Psoas muscle (tissue), 8 donors: Measurements from ENCODE around the gene MEX3A. TPM values are rescaled to one million over a fixed set of nuclear protein-coding genes. Genes with fewer than 3 reads are reported as not detected.

Experiments
- ATAC-seq, 4 donors: fragments of 200-7000 bp; cut with Tn5 transposase; one replicate each; pipeline ENCODE4 v1.9.1; 2020; ENCODE audit warnings: moderate library complexity in 3 of 4, mild to moderate bottlenecking in 2 of 4
- DNase-seq, 2 donors: peaks; one replicate each; pipeline ENCODE4 v3.0.0-alpha.2; 2020
- H3K27ac ChIP-seq: fragments of 200-600 bp; one replicate; pipeline ENCODE4 v1.8.0; 2022
- H3K27me3 ChIP-seq, 3 donors: fragments of 200-600 bp in 1 of 3; one replicate each; pipeline versions ENCODE4 v1.6.1 to v1.8.0; 2013 to 2022; ENCODE audit warnings: low read length in 2 of 3, mild to moderate bottlenecking in 2 of 3, moderate library complexity in 1 of 3; ENCODE audit not compliant: insufficient read depth in 3 of 3
- H3K36me3 ChIP-seq, 2 donors: fragments of 200-600 bp in 1 of 2; one replicate each; pipeline versions ENCODE4 v1.6.1 to v1.8.0; 2013 to 2022; ENCODE audit warnings: low read depth in 1 of 2, mild to moderate bottlenecking in 1 of 2, moderate library complexity in 1 of 2; ENCODE audit not compliant: insufficient read depth in 1 of 2
- H3K4me1 ChIP-seq: fragments of 200-600 bp; one replicate; pipeline ENCODE4 v1.8.0; 2022
- H3K4me3 ChIP-seq: fragments of 200-600 bp; one replicate; pipeline ENCODE4 v1.8.0; 2022; ENCODE audit warnings: mild to moderate bottlenecking
- H3K9me3 ChIP-seq: fragments of 200-600 bp; one replicate; pipeline ENCODE4 v1.8.0; 2022
- CTCF ChIP-seq: fragments of 200-600 bp; IDR thresholded peaks from one replicate; pipeline ENCODE4 v1.8.0; 2022; ENCODE audit warnings: antibody characterized with exemption
- WGBS, 3 donors: extraction: QIAGEN DNeasy Blood & Tissue Kit; methylation state at CpG; one replicate each; pipeline versions ENCODE4 v1.1.6 to v1.1.7; 2013; 5-methylcytosine and 5-hydroxymethylcytosine counted together
- intact Hi-C, 2 donors: fragments of 100-400 bp; cut with DNase I; formaldehyde crosslinking; loops; one replicate each; pipeline versions ENCODE4 v1.11.0 to v1.14.2; 2022
- polyA plus RNA-seq, 3 donors: library from polyadenylated mRNA; stranded (reverse); fragments of 200-250 nt; gene quantifications; one replicate each; pipeline ENCODE4 v1.2.3, GENCODE V29; 2013
- total RNA-seq, 4 donors: library from RNA; stranded (reverse); fragmentation: NEBNext Ultra II Directional in 2 of 4; extraction: Animal tissue kit (Norgen Biotek cat#: 25700) in 2 of 4; gene quantifications; one replicate each; pipeline versions ENCODE4 v1.2.1 to v1.2.4, GENCODE V29; 2021 to 2023
- donor health status: healthy with polysubstance abuse.
- donor health status: DM: no; HTN: no; CAD: no; lungs with moderate emphysema.
- donor health status: Bipolar disorder and iron deficiency.
- donor health status: healthy.
- donor health status: DM: yes; HTN: yes; CAD: no.
- donor health status: DM: no; HTN: no; CAD: no.
- donor health status: DM: no; HTN: no; CAD: no.
- donor health status: DM: yes; HTN: yes; CAD: no.

Gene MEX3A
- total and polyA plus RNA-seq, 7 donors, result 0.06 to 0.42 (median 0.13) TPM

GRCh38 chr1:156124557-156125483, 42.6 kb upstream of the MEX3A start:
- peak in 1 of 4 donors; percentile 20 for ATAC-seq
- peaks cover 98% of the 10 kb centered on the region for H3K4me1 ChIP-seq
- intact Hi-C loops, result loop anchor here in 1 of 2 donors (10.0 kb wide), 1 partner anchor 380 kb away; the partner anchor contains the start of gene MEF2D
- no peaks in the 10 kb centered on the region for H3K36me3 ChIP-seq
- no peaks in the 10 kb centered on the region for H3K27me3 ChIP-seq
- no peaks in the 10 kb centered on the region for H3K9me3 ChIP-seq
- DNase-seq, result peak; percentile 55 to 74
- peak overlapping the region; percentile 99 for H3K4me3 ChIP-seq
- peak overlapping the region; percentile 99 for H3K27ac ChIP-seq
- TF ChIP-seq CTCF, result no peak
- 39 to 59% (median 41%) methylated on average over 17 of the region's 17 CpGs for WGBS, 3 donors

GRCh38 chr1:156123356-156124196, 41.3 kb upstream of the MEX3A start:
- ATAC-seq (peak; percentile 72 to 78 (median 74)), DNase-seq (peak; percentile 97 to 98)
- Histone ChIP-seq H3K4me1 (peaks cover 98% of the 10 kb centered on the region), H3K4me3 (peak overlapping the region; percentile 99), H3K27me3 (no peaks in the 10 kb centered on the region), H3K9me3 (no peaks in the 10 kb centered on the region), H3K27ac (peak overlapping the region; percentile 99), H3K36me3 (no peaks in the 10 kb centered on the region)
- intact Hi-C loops, result loop anchor here in 1 of 2 donors (10.0 kb wide), 1 partner anchor 381 kb away; the partner anchor contains the start of gene MEF2D
- 1 to 3% (median 1%) methylated on average over 14 of the region's 14 CpGs for WGBS, 3 donors
- peak; percentile 44 for TF ChIP-seq CTCF

- Histone ChIP-seq H3K4me1 (peaks cover 95% of the 10 kb centered on the region), H3K4me3 (peak overlapping the region; percentile 99), H3K36me3 (no peaks in the 10 kb centered on the region), H3K9me3 (no peaks in the 10 kb centered on the region), H3K27me3 (no peaks in the 10 kb centered on the region), H3K27ac (peak overlapping the region; percentile 99)
- DNase-seq, result peak; percentile 86 to 93
- 1 to 5% (median 5%) methylated on average over 14 of the region's 14 CpGs for WGBS, 3 donors
- intact Hi-C loops, result loop anchor here in 1 of 2 donors (10.0 kb wide), 1 partner anchor 382 kb away; the partner anchor contains the start of gene MEF2D
- ATAC-seq, result peak; percentile 50 to 63 (median 54)
- TF ChIP-seq CTCF, result no peak
Measured at GRCh38 chr1:156122519-156123355, 40.5 kb upstream of the MEX3A start.

GRCh38 chr1:156122086-156122485, 39.8 kb upstream of the MEX3A start:
- H3K36me3 ChIP-seq, result no peaks in the 10 kb centered on the region
- DNase-seq, result no peak
- peak overlapping the region; percentile 99 for H3K4me3 ChIP-seq
- ATAC-seq, result no peak
- peaks cover 95% of the 10 kb centered on the region for H3K4me1 ChIP-seq
- intact Hi-C loops, result loop anchor here in 1 of 2 donors (10.0 kb wide), 1 partner anchor 383 kb away; the partner anchor contains the start of gene MEF2D
- no peak for TF ChIP-seq CTCF
- 14 to 17% (median 15%) methylated on average over 4 of the region's 4 CpGs for WGBS, 3 donors
- no peaks in the 10 kb centered on the region for H3K27me3 ChIP-seq
- H3K9me3 ChIP-seq, result no peaks in the 10 kb centered on the region
- H3K27ac ChIP-seq, result peak overlapping the region; percentile 99
